KG1 (cell line): ENCODE results near the gene DAAM1.

Source experiments
- DNase-seq: peaks from one replicate; lab custom pipeline; 2025; lab: John Stamatoyannopoulos, UW

DAAM1 gene

DNA sequence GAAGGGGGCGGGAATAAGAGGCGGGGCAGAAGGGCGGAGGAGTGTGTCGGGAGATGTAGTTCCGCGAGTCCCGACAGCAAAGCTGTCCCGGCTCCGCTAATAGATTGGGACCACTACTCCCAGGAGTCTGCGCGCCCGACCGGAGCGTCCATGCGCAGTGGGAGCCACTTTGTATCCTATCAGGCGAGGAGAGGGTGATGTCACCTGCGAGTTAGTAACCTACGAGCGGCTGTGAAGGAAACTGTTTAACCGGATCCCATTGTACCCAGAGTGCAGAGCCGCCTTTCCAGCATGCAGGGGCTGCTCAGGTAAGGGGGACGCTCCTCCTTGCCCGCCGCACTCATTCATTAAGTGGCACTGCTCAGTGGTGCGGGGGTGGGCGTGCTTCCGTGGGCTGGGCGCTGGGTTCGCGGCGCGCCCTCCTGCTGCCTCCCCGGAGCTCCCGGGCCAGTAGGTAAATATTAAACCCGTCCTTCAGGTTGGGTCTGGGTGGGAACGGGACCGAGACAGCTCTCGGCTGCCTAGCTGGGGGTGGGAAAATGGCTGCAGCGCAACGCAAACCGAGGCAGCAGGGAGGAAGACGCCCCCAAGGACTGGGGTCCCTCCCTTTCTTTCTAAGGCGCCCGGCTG is at the start of gene DAAM1:
Gene DAAM1, plus strand, starts transcription at position 207 of the 630 bp plus-strand sequence. CDS start 74,811 bp downstream, outside the sequence.
- peak; percentile 90 for DNase-seq

DNA sequence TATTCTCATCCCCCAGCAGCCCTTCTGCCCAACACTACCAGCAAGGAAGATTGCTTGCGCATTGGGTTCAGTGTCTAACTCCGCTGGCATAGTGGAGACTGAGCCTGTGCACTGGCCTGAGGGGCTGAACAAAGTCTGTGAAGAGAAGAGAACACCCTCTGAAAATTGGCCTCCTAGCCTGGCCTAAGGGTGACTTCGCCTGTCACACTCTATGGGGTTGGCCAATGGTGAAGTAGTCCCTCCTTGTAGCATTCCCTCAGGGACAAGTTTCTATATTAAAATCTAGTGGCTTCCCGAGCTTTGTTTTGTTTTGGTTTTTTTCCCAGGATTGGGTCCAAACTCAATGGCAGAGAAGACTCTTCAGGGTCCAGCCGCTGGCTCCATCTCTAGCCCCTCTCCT is 49.1 kb upstream of the DAAM1 start:
- DNase-seq, result no peak

DNA sequence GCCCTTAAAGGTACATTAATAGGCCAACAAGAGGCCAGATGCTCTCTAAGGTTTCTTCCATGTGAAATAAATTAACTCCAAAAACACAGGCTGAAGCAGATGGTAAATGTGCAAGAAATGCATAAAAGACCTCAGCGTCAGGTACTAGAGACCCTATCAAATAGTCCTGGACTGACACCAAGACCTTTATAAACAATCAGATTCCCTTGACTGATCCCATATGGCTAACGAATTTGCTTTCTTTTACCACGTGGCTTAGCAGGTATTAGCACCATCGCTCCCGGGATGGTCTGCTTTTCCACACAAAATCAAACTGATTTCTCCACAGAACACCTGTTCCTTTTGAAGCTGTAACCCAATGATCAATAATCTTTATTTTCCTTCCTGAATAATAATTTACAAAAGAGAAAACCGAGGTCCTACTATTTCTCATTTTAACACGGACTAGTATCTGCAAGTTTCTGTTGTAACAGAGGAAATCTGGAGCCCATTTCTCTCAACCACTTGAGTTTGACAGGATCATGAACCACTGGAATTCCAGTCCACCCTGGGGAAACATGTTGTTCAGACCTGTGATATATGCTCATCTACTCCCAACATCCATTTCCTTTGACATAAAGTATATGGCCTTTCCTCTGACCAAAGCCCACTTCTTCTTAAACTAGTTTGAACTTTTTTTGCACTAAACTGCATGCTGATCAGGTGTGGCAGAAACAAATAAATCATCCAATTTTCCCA is 48.2 kb upstream of the DAAM1 start:
- DNase-seq, result no peak

DNA sequence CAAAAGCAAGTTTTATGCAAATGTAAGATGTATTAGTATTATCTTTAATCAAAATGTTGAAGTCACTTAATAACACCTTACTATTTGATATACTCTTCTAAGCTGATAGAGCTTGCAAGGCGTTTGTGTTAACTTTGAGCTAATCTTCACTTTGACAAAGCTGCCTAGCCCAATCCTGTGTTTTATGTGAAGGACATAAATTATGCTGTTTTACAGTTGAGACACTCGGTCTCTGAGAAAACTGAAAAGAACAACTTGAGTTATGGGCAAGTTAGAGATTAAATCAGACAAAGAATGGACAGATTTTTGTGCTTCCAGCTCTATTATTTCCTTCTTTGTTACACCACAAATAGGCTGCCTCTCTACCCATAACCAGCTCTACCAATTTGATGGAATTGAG is 42.0 kb upstream of the DAAM1 start:
- no peak for DNase-seq

DNA sequence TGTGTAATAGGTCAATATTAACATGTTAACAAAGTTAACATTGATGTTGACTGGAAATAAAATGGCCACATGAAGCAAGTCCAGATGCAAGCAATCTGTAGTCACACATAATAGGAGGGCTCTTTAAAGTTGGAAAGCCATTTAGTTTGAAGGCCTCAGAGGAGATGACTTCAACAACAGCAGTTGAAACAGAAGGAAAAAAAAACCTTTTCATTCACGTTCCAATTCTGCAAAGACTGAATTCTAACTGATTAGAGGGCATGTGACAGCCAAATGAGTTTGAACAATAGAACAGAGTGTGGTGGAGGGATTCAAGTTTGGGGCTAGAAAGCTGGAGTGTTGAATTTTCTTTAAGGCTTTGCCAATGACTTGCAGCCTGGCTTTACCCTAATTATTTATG is 41.5 kb upstream of the DAAM1 start:
- DNase-seq, result no peak

DNA sequence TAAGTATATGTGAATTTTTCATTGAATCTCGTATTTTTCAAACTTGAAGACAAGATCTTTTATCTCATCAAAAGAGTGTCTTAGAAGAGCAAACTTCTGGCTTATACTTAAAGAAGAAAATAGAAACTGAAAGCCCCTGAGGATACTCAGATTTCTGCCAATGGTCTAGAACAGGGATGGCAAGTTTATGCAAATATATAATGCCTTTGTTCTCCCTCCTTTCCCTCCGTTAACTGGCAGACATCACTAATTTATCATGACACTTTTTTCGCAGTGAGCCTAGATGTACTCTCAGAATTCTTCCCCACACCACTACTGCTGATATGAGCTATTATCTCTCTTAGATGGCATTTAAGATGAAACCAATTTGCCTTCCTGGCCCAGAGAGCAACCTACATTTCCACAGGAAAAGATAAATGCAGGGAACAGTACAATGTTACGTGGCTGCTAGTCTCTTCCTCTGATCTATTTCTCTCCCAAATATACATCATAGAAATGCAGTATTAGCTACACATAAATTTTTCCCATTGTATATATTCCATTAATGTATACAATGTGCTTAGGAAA is 40.0 kb upstream of the DAAM1 start:
- no peak for DNase-seq

DNA sequence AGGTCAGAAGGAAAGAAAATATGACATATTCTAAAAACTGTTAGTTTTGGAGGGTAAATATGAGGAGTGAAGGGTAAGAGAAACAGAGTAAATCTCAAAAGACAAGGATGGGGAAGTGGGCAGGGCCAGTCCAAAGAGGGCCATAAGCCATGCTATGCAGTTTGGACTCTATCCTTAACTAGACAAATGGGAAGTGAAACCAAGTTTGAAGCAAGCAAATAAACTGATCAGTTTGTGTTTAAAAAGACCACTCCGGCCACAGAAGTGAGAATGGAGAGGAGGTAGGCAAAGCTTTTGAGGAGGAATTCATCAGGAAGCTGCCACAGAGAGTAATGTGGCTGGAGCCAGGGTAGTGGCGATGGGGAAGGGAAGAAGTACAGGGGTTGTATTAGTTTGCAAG is 37.5 kb upstream of the DAAM1 start:
- no peak for DNase-seq

DNA sequence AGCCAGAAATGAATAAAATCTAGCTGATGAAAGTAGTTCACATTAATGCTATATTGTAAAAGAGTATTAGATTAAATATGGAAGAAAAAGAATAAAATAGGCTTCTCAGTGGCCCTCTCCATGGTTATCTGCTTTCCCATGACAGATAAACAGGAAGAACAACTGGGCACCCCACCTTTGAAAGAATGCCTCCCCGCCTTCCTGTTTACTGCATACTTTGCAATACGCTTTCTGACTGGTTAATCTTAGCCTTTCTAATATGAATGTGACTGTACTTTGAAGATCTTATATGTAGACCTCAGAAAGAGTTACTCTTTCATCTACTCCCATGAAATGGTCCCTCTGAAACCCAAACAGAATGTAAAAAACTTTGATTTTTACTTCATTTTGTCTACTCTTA is 34.1 kb upstream of the DAAM1 start:
- no peak for DNase-seq

DNA sequence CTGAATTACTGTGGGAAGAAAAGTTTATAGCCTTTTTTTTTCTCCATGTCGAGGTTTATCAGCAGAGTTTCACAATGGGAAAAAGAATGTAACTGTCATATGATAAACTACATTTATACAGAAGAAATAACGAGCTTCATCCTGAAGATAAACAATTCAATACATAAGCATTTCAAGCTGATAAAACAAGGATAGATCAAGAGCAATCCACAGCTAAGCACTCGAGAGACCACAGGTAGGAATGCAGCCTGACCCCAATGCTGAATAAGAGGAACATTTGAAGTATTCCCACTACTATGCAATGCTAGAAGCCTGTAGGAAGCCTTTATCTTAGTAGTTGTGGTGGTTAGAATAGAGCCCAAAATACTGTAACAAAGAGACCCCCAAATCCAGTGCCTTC is 32.6 kb upstream of the DAAM1 start:
- DNase-seq, result no peak

DNA sequence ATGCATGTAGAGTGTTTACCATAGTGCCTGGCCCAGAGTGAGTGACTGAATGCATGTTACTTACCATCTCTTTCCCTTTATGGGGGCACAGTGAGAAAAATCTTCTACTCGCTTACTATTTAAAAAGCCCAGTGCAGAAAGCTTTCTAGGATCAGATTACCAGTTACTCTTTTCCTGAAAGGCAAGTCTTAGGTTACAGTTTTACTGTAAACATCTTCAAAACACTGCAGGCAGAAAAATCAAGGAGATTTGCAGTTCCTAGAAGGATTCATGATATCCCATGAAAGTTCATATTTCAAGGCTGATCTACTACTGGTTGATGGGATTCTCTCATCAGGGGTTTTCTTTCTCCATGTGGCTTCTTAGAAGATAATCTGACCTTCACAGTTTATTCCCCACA is 29.3 kb upstream of the DAAM1 start:
- DNase-seq, result no peak

DNA sequence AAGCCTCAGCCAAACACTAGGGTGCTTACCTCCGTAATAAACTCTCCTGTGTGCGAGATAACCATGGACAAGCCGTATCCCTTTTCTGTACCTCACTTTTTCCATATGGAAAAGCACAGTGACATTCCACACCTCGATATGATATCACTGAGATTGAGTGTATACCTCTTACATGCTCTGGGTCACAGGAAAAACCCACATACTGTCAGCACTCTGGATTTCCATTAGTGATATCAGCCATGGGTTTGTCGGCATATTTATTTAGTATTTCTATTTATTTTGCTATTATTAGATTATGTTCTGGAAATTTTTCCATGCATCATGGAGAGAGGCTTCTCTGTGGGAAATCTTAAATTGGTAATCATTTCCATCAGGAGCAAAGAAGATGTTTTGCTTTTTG is 28.0 kb upstream of the DAAM1 start:
- DNase-seq, result no peak

DNA sequence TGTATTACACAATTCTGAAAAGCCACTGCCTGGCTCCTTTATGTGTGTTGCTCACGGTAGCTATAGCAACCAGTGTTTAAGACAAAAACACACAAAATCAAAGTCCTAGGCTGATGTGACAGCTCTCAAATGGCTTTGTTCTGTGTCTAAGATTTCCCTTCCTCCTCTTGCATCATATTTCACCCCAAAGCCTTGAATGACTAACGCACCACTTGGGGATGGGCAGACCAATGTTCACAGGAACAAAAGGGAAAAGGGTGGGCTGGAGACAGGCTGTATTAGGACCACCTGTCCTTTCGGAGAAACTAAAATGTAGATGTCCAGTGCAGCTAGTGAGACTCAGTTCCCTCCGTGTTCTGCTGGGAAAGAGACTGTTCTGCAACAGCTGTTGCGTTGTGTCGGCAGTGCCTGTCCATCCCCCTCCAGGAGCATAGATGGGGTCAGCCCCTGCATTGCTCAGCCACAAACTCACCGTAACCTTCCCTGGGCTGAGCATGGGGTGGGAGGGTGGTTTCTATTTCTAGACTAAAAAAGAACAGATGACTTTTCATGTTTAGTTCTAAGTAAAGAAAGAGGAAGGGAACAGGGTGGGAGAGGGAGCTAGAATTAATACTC is 26.8 kb upstream of the DAAM1 start:
- no peak for DNase-seq

DNA sequence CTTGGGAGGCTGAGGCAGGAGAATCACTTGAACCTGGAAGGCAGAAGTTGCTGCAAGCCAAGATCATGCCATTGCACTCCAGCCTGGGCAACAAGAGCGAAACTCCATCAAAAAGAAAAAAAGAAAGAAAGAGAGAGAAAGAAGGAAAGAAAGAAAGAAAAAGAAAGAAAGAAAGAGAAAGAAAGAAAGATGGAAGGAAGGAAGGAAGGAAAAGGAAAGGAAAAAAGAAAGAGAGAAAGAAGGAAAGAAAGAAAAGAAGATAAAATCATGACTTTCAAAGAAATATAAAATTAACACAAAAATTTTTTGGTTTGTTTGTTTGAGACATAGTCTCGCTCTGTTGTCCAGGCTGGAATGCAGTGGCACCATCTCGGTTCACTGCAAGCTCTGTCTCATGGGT is 22.2 kb upstream of the DAAM1 start:
- DNase-seq, result no peak

DNA sequence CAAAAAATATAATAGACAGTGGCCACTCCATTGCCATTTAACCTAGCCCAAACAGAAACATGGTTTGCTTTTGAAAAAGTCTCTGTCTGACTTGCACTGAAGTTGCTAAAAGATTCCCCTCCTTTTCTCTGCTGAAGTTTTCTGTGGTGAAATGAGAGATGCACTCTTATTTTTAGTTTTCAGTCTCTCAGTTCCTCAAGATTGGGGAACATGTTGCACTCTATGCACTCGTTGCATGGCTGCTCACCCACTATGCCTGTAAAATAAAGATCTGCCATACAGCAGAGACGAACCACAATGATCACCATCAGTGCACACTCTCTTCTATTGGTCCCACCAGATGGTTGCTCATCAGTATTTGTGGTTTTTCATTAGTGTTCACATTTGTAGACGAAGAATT is 13.1 kb upstream of the DAAM1 start:
- DNase-seq, result no peak

DNA sequence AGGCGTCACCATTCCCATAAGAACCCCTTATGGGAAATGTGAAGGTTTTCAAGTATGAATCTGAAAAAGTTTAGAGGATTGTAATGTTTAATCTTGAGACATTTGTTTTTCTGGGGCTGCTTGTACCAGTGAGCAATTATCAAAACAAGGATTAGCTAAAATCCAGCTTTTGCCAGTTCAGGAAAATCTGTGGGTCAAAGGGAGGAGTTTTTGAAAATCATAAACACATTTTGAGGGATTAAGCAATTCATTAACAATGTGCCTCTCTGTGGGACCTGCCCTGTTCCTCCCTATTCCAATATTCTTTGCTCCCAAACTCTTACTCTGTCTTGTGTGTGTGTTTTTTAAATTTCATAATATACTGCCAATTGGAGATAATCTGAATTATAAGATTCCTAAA is 11.7 kb upstream of the DAAM1 start:
- no peak for DNase-seq

DNA sequence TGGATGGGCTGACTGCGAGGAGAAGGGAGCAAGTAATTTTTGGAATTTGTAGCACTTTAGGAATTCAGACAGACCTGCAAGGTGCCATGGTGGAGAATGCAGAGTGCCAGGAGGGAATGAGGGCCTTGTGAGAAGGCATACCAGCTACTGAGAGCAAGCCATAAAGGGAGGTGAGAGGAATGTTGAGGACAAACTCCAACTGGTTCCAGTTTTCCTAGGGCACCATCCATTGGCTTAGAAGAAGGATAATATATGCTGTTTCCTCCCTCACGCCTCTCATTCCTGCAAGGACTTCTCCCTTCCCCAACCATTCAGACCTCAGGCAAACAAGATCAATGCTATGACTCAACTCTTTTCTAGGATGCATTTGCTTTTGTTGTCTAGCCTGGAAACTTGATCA is 11.2 kb upstream of the DAAM1 start:
- DNase-seq, result no peak

DNA sequence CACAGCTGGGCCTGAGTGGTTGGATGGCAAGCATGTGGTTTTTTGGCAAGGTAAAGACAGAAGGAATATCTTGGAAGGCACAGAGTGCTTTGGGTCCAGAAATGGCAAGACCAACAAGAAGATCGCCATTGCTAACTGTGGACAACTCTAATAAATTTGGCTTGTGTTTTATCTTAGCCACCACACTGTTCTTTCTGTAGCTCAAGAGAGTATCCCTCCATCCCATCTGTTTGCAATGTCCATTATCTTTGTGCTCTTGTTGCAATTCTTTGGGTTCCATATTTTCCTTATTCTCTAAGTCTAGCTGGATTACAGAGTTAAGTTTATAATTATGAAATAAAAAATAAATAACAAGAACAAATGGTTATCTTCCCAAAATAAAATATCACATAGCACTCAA is 6.7 kb upstream of the DAAM1 start:
- DNase-seq, result no peak

DNA sequence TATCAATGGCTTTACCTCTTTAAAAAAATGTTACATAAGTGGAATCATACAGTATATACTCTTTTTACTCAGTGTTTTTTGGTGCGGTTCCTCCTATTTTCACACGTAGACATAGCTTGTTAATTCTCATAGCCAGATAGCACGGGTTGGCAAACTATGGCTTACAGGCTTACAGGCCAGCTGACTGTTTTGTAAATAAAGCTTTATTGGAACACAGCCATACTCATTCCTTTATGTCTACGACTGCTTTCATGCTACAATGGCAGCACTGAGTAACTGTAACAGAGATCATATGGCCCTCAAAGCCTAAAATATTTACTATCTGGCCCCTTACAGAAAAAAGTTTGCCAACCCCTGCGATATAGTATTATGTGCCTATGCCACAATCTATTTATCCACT is 5.8 kb upstream of the DAAM1 start:
- no peak for DNase-seq

DNA sequence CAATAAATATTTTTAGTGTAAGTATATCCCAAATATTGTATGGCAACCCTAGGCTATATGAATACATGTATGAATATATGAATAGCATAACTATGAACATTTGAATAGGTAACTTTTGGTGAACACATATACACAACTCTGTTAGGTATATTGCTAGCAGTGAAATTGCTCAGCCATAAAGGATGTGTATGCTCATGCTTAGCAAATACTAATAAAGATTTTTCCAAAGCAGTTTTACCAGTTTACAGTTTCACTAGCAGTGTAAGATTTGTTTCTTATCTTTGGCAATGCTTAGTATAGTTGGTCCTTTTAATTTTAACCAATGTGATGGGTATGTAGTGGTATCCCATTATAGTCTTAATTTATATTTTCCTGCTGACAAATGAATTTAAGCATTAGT is 5.3 kb upstream of the DAAM1 start:
- no peak for DNase-seq

DNA sequence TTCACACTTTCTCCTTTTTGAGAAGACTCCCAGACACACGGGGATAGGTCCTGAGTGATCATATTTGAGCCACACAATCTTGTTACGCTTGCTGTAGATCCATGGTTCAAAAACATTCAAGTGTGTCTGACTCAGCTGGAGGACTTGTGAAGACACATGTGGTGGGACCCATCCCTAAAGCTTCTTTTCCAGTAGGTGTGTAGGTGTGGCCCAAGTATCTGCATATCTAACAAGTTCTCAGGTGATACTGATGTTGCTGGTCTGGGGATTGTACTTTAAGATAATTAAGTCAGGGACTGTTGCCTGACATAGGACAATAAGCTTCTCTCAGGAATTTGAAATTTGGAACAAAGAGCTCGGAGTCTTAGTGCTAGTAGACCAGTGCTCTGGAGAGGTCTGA is 4.1 kb upstream of the DAAM1 start:
- DNase-seq, result no peak

DNA sequence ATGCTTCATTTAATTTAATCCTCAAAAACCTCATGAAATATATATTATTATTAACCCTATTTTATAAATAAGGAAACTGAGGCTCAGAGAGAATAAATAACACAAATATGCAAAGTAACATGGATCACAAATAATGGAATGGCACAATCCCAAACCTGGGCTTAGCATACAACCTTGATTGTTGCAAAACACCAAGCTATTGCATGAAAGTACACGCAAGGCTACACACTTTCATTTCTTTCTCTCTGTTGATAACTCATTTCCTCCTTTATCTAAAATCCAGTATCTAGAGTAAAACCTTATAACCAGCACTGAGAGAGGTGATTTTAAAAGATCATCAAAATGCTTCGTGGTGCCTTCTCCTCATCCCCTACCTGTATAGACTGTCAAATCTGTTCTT is 2.8 kb upstream of the DAAM1 start:
- DNase-seq, result no peak

DNA sequence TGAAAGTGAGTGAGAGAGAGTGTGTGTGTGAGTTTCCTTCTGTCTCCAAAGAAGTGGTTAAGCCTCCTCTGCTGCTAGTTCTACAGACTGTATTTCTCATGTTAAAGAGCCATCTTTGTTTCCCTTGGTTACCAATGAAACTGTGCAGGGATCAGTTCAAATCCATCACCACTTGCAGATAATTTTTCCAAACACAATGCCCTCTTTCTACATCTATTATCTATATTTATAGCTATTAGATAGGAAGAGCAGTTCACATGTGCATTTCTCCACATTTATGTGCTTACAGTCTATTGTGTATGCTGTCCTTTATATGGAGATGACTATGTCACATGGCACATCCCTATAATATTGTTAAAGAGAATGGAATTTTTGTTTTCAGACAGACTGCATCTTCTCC is 2.2 kb upstream of the DAAM1 start:
- no peak for DNase-seq

DNA sequence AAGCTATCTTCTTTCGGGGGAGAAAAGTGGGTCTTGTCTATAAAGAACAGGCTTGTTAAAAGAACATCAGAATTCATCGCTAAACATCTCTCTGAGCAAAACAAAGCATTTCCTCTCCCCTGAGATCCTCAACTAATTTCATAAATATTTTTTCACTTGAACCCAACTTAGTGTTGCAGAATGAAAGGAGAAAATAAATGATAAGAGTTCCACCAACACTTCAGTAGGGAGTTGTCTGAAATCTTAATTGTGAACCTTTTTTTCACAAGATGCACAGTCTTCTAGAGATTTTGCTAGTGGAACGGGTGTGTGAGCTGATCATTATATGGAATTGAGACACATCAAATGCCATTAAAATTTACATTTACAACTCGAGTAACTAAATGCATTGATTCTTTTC is 1.3 kb upstream of the DAAM1 start:
- DNase-seq, result no peak
